Loucy (cell line): Measurements from ENCODE around the gene PSMA8.

Experiments used
- H2AFZ ChIP-seq: fragments of 200-600 bp; sonication (generic); 2 replicates; pipeline ENCODE4 v1.6.0; 2016; ENCODE audit warnings: antibody characterized with exemption, mild to moderate bottlenecking, low read length, moderate library complexity
- H3F3A ChIP-seq: fragments of 200-600 bp; 2 replicates; pipeline ENCODE4 v1.6.0; 2016; ENCODE audit warnings: antibody characterized with exemption, low read depth, mild to moderate bottlenecking
- H3K27me3 ChIP-seq: fragments of 200-600 bp; sonication (generic); 2 replicates; pipeline ENCODE4 v1.6.1; 2014; ENCODE audit warnings: low read length, mild to moderate bottlenecking; ENCODE audit not compliant: insufficient read depth, poor library complexity, severe bottlenecking
- H3K36me3 ChIP-seq: fragments of 200-600 bp; sonication (generic); 2 replicates; pipeline ENCODE4 v1.6.1; 2016; ENCODE audit warnings: low read length; ENCODE audit not compliant: insufficient read depth
- H3K4me1 ChIP-seq: fragments of 200-600 bp; sonication (generic); 2 replicates; pipeline ENCODE4 v1.5.1; 2014; ENCODE audit warnings: low read length, mild to moderate bottlenecking; ENCODE audit not compliant: insufficient read depth, poor library complexity, severe bottlenecking
- H3K4me2 ChIP-seq: fragments of 200-600 bp; sonication (generic); 2 replicates; pipeline ENCODE4 v1.6.0; 2014; ENCODE audit warnings: antibody characterized with exemption, low read length, low read depth, mild to moderate bottlenecking; ENCODE audit not compliant: poor library complexity, severe bottlenecking
- H3K4me3 ChIP-seq: fragments of 200-600 bp; sonication (generic); 2 replicates; pipeline ENCODE4 v1.5.1; 2014; ENCODE audit warnings: low read length, mild to moderate bottlenecking, mixed read lengths; ENCODE audit not compliant: poor library complexity, severe bottlenecking
- H3K79me2 ChIP-seq: fragments of 200-600 bp; sonication (generic); 2 replicates; pipeline ENCODE4 v1.6.1; 2014; ENCODE audit warnings: low read length; ENCODE audit not compliant: insufficient read depth
- H3K9ac ChIP-seq: fragments of 200-600 bp; sonication (generic); 2 replicates; pipeline ENCODE4 v1.6.0; 2014; ENCODE audit warnings: mild to moderate bottlenecking, low read depth, low read length, moderate library complexity; ENCODE audit not compliant: poor library complexity, severe bottlenecking
- H3K9me2 ChIP-seq: fragments of 200-600 bp; sonication (generic); replicated peaks from 2 replicates; pipeline ENCODE4 v1.6.1; 2016; ENCODE audit warnings: low read depth, low read length, mixed read lengths
- H3K9me3 ChIP-seq: fragments of 200-600 bp; sonication (generic); 2 replicates; pipeline ENCODE4 v1.6.1; 2014; ENCODE audit warnings: mild to moderate bottlenecking, antibody characterized with exemption, low read length, low read depth; ENCODE audit not compliant: insufficient read depth
- H4K20me1 ChIP-seq: fragments of 200-600 bp; sonication (generic); 2 replicates; pipeline ENCODE4 v1.6.0; 2014; ENCODE audit warnings: antibody characterized with exemption, low read length, mild to moderate bottlenecking; ENCODE audit not compliant: insufficient read depth, poor library complexity, severe bottlenecking
- CTCF ChIP-seq: fragments of 200-600 bp; sonication (generic); conservative IDR thresholded peaks from 2 replicates; pipeline ENCODE4 v1.5.1; 2014; ENCODE audit warnings: mild to moderate bottlenecking, antibody characterized with exemption, low read length
- EZH2phosphoT487 ChIP-seq: fragments of 200-600 bp; IDR thresholded peaks from 2 replicates; pipeline ENCODE4 v1.6.1; 2018; ENCODE audit warnings: antibody characterized with exemption, mild to moderate bottlenecking, moderate library complexity, borderline replicate concordance

Gene PSMA8

GRCh38 chr18:26176134-26176533, 42.5 kb downstream of the PSMA8 start:
- no peak overlapping the region for H3K4me3 ChIP-seq
- no peaks in the 10 kb centered on the region for H3K36me3 ChIP-seq
- H3F3A ChIP-seq: 0 out of 2 replicates have a peak, but pooled peaks cover 2% of the 10 kb centered on the region
- H4K20me1 ChIP-seq: no peaks in the 10 kb centered on the region
- H3K27me3 ChIP-seq: no peaks in the 10 kb centered on the region
- H3K9me3 ChIP-seq: no peaks in the 10 kb centered on the region
- no peaks in the 10 kb centered on the region for H3K79me2 ChIP-seq
- no peak overlapping the region for H3K4me2 ChIP-seq
- peaks cover 21% of the 10 kb centered on the region for H3K4me1 ChIP-seq
- H3K9ac ChIP-seq: no peak overlapping the region
- H3K9me2 ChIP-seq: no peaks in the 10 kb centered on the region
- TF ChIP-seq CTCF: no peak
- no peak for TF ChIP-seq EZH2phosphoT487
- H2AFZ ChIP-seq: no peak overlapping the region

GRCh38 chr18:26181343-26181826, 47.7 kb downstream of the PSMA8 start:
- Histone ChIP-seq H4K20me1 (no peaks in the 10 kb centered on the region), H3K4me3 (no peak overlapping the region), H3K9me2 (no peaks in the 10 kb centered on the region), H3K36me3 (no peaks in the 10 kb centered on the region), H3K4me2 (no peak overlapping the region), H2AFZ (0 out of 2 replicates have a peak overlapping the region, but pooled peaks have one; percentile 6), H3K9ac (no peak overlapping the region), H3F3A (0 out of 2 replicates have a peak, but pooled peaks cover 2% of the 10 kb centered on the region), H3K79me2 (no peaks in the 10 kb centered on the region), H3K9me3 (no peaks in the 10 kb centered on the region), H3K4me1 (no peaks in the 10 kb centered on the region), H3K27me3 (no peaks in the 10 kb centered on the region)
- TF ChIP-seq CTCF (no peak), EZH2phosphoT487 (no peak)

- Histone ChIP-seq H3K27me3 (no peaks in the 10 kb centered on the region), H3K4me3 (no peak overlapping the region), H3K4me2 (no peak overlapping the region), H3K9me2 (no peaks in the 10 kb centered on the region), H4K20me1 (no peaks in the 10 kb centered on the region), H2AFZ (no peak overlapping the region), H3K36me3 (no peaks in the 10 kb centered on the region), H3K9me3 (no peaks in the 10 kb centered on the region), H3K4me1 (no peaks in the 10 kb centered on the region), H3F3A (no peaks in the 10 kb centered on the region), H3K9ac (no peak overlapping the region), H3K79me2 (no peaks in the 10 kb centered on the region)
- TF ChIP-seq EZH2phosphoT487 (no peak), CTCF (no peak)
These were observed 49.9 kb downstream of the PSMA8 start for GRCh38 chr18:26183395-26184112.
